ENCODE results near the gene KIF5C. TPM values are rescaled to one million over a fixed set of nuclear protein-coding genes. Genes with fewer than 3 reads are reported as not detected.

KIF5C gene
- total RNA-seq, 1 donor from 2014 or later: 0.47 TPM

GRCh38 chr2:149001496-149001895, 126.5 kb downstream of the KIF5C start:
- DNase-seq: no peak
- H3K27me3 ChIP-seq (ENCODE audit: low read depth): peaks cover 41% of the 10 kb centered on the region
- no peaks in the 10 kb centered on the region for H3K9me3 ChIP-seq (replicated peaks)
- peaks cover 8% of the 10 kb centered on the region for H3K4me1 ChIP-seq
- no peaks in the 10 kb centered on the region for H3K36me3 ChIP-seq
- TF ChIP-seq, protein P1, sequence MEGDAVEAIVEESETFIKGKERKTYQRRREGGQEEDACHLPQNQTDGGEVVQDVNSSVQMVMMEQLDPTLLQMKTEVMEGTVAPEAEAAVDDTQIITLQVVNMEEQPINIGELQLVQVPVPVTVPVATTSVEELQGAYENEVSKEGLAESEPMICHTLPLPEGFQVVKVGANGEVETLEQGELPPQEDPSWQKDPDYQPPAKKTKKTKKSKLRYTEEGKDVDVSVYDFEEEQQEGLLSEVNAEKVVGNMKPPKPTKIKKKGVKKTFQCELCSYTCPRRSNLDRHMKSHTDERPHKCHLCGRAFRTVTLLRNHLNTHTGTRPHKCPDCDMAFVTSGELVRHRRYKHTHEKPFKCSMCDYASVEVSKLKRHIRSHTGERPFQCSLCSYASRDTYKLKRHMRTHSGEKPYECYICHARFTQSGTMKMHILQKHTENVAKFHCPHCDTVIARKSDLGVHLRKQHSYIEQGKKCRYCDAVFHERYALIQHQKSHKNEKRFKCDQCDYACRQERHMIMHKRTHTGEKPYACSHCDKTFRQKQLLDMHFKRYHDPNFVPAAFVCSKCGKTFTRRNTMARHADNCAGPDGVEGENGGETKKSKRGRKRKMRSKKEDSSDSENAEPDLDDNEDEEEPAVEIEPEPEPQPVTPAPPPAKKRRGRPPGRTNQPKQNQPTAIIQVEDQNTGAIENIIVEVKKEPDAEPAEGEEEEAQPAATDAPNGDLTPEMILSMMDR (IDR thresholded peaks at IDR 0.05; ENCODE audit: borderline replicate concordance): no peak
- no peak overlapping the region for H3K27ac ChIP-seq (replicated peaks)
- intact Hi-C loops (cut with micrococcal nuclease): no loop called here
- no peak overlapping the region for H3K4me3 ChIP-seq

DNA sequence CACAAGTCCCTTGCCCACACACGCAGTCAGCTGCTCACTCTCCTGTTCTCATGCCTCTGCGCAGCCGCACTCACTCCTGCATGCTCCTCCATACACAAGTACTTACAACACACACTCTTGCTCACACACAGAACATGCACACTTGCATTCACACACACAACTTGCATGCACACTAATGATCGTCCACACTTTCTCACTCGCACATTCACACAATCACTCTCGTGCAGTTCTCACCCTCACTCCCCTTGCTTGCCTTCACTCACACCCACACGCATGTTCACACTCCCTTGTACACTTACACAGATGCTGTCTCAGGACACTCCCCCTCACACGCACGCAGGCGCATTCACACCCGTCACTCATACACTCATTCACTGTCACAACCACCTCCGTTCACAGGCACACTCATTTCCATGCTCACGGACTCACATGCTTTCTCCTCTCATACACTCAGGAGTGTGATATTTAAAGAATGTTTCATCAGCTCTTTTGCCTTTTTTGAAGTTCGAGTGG, 127.4 kb downstream of the KIF5C start:
- Histone ChIP-seq H3K36me3 (no peaks in the 10 kb centered on the region), H3K27ac (replicated peaks) (no peak overlapping the region), H3K9me3 (replicated peaks) (no peaks in the 10 kb centered on the region), H3K27me3 (ENCODE audit: low read depth) (peaks cover 31% of the 10 kb centered on the region), H3K4me3 (no peak overlapping the region), H3K4me1 (peaks cover 8% of the 10 kb centered on the region)
- intact Hi-C loops (cut with micrococcal nuclease): no loop called here
- TF ChIP-seq, protein P1 (IDR thresholded peaks at IDR 0.05; ENCODE audit: borderline replicate concordance): no peak
- no peak for DNase-seq

GRCh38 chr2:149002891-149003740, 128.1 kb downstream of the KIF5C start:
- no peak overlapping the region for H3K27ac ChIP-seq (replicated peaks)
- intact Hi-C loops (cut with micrococcal nuclease): no loop called here
- H3K9me3 ChIP-seq (replicated peaks): no peaks in the 10 kb centered on the region
- TF ChIP-seq, protein P1 (IDR thresholded peaks at IDR 0.05; ENCODE audit: borderline replicate concordance): no peak
- no peaks in the 10 kb centered on the region for H3K36me3 ChIP-seq
- no peak for DNase-seq
- peaks cover 3% of the 10 kb centered on the region for H3K4me1 ChIP-seq
- no peak overlapping the region for H3K4me3 ChIP-seq
- peaks cover 24% of the 10 kb centered on the region for H3K27me3 ChIP-seq (ENCODE audit: low read depth)

DNA sequence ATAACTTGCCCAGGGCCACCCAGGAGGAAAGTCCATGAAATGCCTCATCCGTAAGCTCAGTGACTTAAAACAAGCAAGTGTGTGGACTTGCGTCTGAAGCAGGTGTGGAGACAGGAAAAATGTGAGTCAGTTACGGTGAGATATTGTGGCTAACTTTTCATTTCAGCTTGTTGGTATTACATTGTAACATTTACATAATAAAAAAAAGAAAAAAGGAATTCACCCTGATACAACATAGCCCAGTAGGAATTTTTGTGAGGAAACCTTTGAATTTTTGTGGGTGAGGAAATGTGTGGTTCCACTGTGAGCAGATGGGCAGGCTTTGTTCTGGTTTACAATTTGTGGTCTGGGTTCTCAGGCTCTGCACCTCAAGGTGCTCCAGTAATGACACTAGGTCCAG, 129.8 kb downstream of the KIF5C start:
- Histone ChIP-seq H3K36me3 (no peaks in the 10 kb centered on the region), H3K4me3 (no peak overlapping the region), H3K27me3 (ENCODE audit: low read depth) (peaks cover 14% of the 10 kb centered on the region), H3K4me1 (no peaks in the 10 kb centered on the region), H3K27ac (replicated peaks) (no peak overlapping the region), H3K9me3 (replicated peaks) (no peaks in the 10 kb centered on the region)
- TF ChIP-seq, protein P1 (IDR thresholded peaks at IDR 0.05; ENCODE audit: borderline replicate concordance): no peak
- DNase-seq: no peak
- intact Hi-C loops (cut with micrococcal nuclease): no loop called here

- Histone ChIP-seq H3K27ac (replicated peaks) (no peak overlapping the region), H3K27me3 (ENCODE audit: low read depth) (peaks cover 10% of the 10 kb centered on the region), H3K36me3 (no peaks in the 10 kb centered on the region), H3K4me3 (no peak overlapping the region), H3K9me3 (replicated peaks) (no peaks in the 10 kb centered on the region), H3K4me1 (no peaks in the 10 kb centered on the region)
- no peak for DNase-seq
- TF ChIP-seq, protein P1 (IDR thresholded peaks at IDR 0.05; ENCODE audit: borderline replicate concordance): no peak
- intact Hi-C loops (cut with micrococcal nuclease): no loop called here
Observed at GRCh38 chr2:149005471-149006077, 130.5 kb downstream of the KIF5C start.

Data from left ventricle myocardium inferior (tissue), 1 donor.